Natural killer cell (primary cell): ENCODE data around the gene G6PC1. TPM values are rescaled to one million over a fixed set of nuclear protein-coding genes. Genes with fewer than 3 reads are reported as not detected.
"Not testable (repeated sequence)": the region's sequence is repeated elsewhere in the genome, so short reads cannot be mapped to it uniquely, and the experiment has no call there.

Experiments used
- ATAC-seq, 3 donors: fragments of 150-1000 bp in 2 of 3; fragments of 200-7000 bp in 1 of 3; cut with Tn5 transposase; 1 replicate in 1 of 3; 2 replicates in 2 of 3; pipeline ENCODE4 v1.10.0; 2021; ENCODE audit warnings: mild to moderate bottlenecking in 2 of 3, moderate library complexity in 2 of 3
- DNase-seq, 2 donors: peaks; one replicate each; pipeline versions ENCODE4 v3.0.0 to v3.0.0-alpha.2; 2013 to 2021; ENCODE audit warnings: mixed read lengths in 1 of 2
- H3K27ac ChIP-seq: one replicate; pipeline ENCODE4 v1.5.1; 2013; ENCODE audit warnings: mild to moderate bottlenecking, low read length
- H3K27me3 ChIP-seq: one replicate; pipeline ENCODE4 v1.6.1; 2013; ENCODE audit warnings: low read length; ENCODE audit not compliant: control insufficient read depth, insufficient read depth
- H3K36me3 ChIP-seq: one replicate; pipeline ENCODE4 v1.6.1; 2013; ENCODE audit warnings: low read length; ENCODE audit not compliant: control insufficient read depth, insufficient read depth
- H3K4me1 ChIP-seq: one replicate; pipeline ENCODE4 v1.6.1; 2013; ENCODE audit warnings: low read length; ENCODE audit not compliant: control insufficient read depth, insufficient read depth
- H3K4me3 ChIP-seq: one replicate; pipeline ENCODE4 v1.5.1; 2013; ENCODE audit warnings: low read length
- H3K9me3 ChIP-seq: one replicate; pipeline ENCODE4 v1.6.1; 2013; ENCODE audit warnings: low read length; ENCODE audit not compliant: control insufficient read depth, insufficient read depth
- H3K27ac Mint-ChIP-seq, 2 donors: one replicate each; pipeline ENCODE4 v1.8.0; 2022; ENCODE audit warnings: mild to moderate bottlenecking in 2 of 2, mixed read lengths in 2 of 2, moderate library complexity in 1 of 2
- H3K27me3 Mint-ChIP-seq, 2 donors: one replicate each; pipeline ENCODE4 v1.8.0; 2022; ENCODE audit warnings: low read depth in 2 of 2, mixed read lengths in 2 of 2
- H3K36me3 Mint-ChIP-seq: one replicate; pipeline ENCODE4 v1.8.0; 2022; ENCODE audit warnings: mixed read lengths
- H3K4me1 Mint-ChIP-seq, 2 donors: one replicate each; pipeline ENCODE4 v1.8.0; 2022; ENCODE audit warnings: mixed read lengths in 2 of 2
- H3K4me3 Mint-ChIP-seq: one replicate; pipeline ENCODE4 v1.8.0; 2022; ENCODE audit warnings: mild to moderate bottlenecking, moderate library complexity, mixed read lengths
- H3K9me3 Mint-ChIP-seq, 2 donors: one replicate each; pipeline ENCODE4 v1.8.0; 2022; ENCODE audit warnings: mixed read lengths in 2 of 2
- WGBS: methylation state at CpG from one replicate; pipeline ENCODE4 v1.1.7; 2013; ENCODE audit warnings: missing lambda C conversion rate; ENCODE audit not compliant: insufficient coverage; 5-methylcytosine and 5-hydroxymethylcytosine counted together
- intact Hi-C: fragments of 100-400 bp; cut with micrococcal nuclease; formaldehyde crosslinking; loops from one replicate; pipeline ENCODE4 v1.14.2; 2022
- total RNA-seq, 4 donors: library from RNA; stranded (reverse); fragments of 120-200 nt in 1 of 4; gene quantifications; one replicate each; pipeline versions ENCODE4 v1.2.3 to v1.2.4, GENCODE V29; 2013 to 2022
- TF ChIP-seq, protein P1 (sequence below): fragments of 200-600 bp; IDR thresholded peaks from one replicate; pipeline ENCODE4 v1.8.0; 2022; ENCODE audit warnings: antibody characterized with exemption

Gene G6PC1
- total RNA-seq, 3 donors from 2014 or later (not counting 1 experiment from before 2014, with no cell fraction given): not detected

DNA sequence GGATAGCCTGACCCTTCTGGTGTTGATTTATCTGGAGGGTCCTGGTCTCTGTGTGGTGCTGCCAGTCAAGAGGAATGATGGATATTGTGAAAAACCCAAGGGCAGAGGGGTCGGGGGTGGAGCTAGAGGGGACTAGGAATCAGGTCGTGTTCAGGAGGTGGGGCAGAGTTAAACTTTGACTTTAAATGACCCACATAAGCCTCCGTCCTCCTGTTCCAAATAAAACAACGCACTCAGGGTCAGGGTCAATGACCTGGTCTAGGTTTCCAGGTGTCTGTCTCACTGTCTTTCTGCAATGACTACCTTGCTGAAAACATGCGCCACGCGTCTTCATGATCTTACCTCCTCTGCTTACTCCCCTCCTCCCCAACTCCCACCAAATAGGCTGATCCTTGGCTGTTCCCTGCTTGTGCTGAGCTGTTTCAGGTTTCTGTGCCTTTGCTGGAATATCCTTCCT lies 34.9 kb upstream of the G6PC1 start:
- TF ChIP-seq, protein P1, sequence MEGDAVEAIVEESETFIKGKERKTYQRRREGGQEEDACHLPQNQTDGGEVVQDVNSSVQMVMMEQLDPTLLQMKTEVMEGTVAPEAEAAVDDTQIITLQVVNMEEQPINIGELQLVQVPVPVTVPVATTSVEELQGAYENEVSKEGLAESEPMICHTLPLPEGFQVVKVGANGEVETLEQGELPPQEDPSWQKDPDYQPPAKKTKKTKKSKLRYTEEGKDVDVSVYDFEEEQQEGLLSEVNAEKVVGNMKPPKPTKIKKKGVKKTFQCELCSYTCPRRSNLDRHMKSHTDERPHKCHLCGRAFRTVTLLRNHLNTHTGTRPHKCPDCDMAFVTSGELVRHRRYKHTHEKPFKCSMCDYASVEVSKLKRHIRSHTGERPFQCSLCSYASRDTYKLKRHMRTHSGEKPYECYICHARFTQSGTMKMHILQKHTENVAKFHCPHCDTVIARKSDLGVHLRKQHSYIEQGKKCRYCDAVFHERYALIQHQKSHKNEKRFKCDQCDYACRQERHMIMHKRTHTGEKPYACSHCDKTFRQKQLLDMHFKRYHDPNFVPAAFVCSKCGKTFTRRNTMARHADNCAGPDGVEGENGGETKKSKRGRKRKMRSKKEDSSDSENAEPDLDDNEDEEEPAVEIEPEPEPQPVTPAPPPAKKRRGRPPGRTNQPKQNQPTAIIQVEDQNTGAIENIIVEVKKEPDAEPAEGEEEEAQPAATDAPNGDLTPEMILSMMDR: no peak
- Histone ChIP-seq H3K27ac (no peak overlapping the region), H3K27me3 (no peaks in the 10 kb centered on the region), H3K4me3 (no peak overlapping the region), H3K4me1 (no peaks in the 10 kb centered on the region), H3K36me3 (no peaks in the 10 kb centered on the region), H3K9me3 (no peaks in the 10 kb centered on the region)
- peaks cover 13 to 14% of the 10 kb centered on the region in 2 donors for H3K27me3 Mint-ChIP-seq
- no peaks in the 10 kb centered on the region for H3K4me1 Mint-ChIP-seq
- no peaks in the 10 kb centered on the region for H3K36me3 Mint-ChIP-seq
- intact Hi-C loops: no loop called here
- no peak overlapping the region for H3K27ac Mint-ChIP-seq
- no peaks in the 10 kb centered on the region for H3K9me3 Mint-ChIP-seq
- 87% methylated on average over 7 of the region's 7 CpGs for WGBS
- DNase-seq (no peak), ATAC-seq (no peak)
- no peak overlapping the region for H3K4me3 Mint-ChIP-seq

DNA sequence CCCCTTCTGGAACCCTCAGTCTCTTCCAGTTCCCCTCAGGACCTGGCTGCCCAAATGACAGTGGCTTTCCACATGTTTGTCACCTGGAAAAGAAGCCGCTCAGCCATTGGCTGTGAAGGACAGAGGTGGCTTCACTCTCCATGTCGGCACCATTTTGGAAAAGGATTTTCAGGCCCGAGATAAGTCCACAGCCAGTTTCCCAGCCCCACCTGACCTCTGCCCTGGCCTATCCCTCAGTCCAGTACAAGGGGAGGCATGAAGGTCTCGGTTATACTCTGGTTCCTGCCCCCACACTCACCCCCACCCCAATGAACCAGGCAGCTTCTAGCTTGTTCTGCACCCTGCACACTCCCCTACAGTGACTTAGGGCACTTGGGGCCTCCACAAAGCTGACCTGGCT lies 34.4 kb upstream of the G6PC1 start:
- no peaks in the 10 kb centered on the region for H3K9me3 Mint-ChIP-seq
- no peak overlapping the region for H3K27ac Mint-ChIP-seq
- no peak for ATAC-seq
- no peaks in the 10 kb centered on the region for H3K4me1 ChIP-seq
- no peaks in the 10 kb centered on the region for H3K9me3 ChIP-seq
- no peaks in the 10 kb centered on the region for H3K36me3 ChIP-seq
- H3K27me3 Mint-ChIP-seq: peaks cover 13 to 14% of the 10 kb centered on the region in 2 donors
- no peaks in the 10 kb centered on the region for H3K36me3 Mint-ChIP-seq
- H3K4me3 Mint-ChIP-seq: no peak overlapping the region
- no peak overlapping the region for H3K4me3 ChIP-seq
- TF ChIP-seq, protein P1: no peak
- no peak for DNase-seq
- intact Hi-C loops: no loop called here
- WGBS: 83% methylated on average over 4 of the region's 4 CpGs
- no peaks in the 10 kb centered on the region for H3K4me1 Mint-ChIP-seq
- no peak overlapping the region for H3K27ac ChIP-seq
- no peaks in the 10 kb centered on the region for H3K27me3 ChIP-seq

DNA sequence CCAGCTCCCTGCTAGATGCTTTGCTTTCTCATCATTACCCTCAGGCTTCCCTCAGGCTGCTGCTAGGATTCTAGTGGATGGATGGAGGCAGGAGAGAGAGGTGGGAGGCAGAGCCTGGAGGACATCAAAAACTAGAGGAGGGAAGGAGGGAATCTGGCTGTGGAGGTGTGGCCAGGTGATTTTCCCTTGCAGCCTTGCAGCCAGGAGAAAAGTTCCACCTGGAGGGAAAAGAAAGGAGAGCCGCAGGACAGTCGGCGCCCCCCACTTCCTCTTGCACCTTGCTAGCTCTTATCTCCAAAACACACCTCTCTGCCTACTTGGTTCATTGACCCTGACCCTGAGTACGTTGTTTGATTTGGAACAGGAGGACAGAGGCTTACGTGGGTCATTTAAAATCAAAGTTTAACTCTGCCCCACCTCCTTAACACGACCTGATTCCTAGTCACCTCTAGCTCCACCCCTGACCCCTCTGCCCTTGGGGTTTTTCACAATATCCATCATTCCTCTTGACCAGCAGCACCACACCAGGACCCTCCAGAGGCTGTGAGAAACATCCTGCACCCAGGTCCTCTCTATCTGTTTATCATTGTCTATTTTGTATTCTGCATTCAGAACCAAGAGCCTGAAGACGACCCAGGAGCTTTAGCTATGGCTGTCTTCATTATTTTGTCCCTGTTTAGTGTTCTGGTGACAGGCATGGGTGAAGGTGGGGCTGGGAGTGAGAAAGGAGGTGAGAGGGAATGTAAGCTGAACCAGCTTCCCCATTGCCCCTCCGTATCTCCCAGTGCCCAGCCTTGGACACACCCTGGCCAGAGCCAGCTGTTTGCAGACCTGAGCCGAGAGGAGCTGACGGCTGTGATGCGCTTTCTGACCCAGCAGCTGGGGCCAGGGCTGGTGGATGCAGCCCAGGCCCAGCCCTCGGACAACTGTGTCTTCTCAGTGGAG lies 33.7 kb upstream of the G6PC1 start:
- no peak overlapping the region for H3K27ac Mint-ChIP-seq
- H3K4me1 Mint-ChIP-seq: no peaks in the 10 kb centered on the region
- peaks cover 14 to 16% of the 10 kb centered on the region in 2 donors for H3K27me3 Mint-ChIP-seq
- WGBS: 77% methylated on average over 9 of the region's 12 CpGs
- TF ChIP-seq, protein P1: no peak
- DNase-seq (no peak), ATAC-seq (no peak)
- H3K4me3 Mint-ChIP-seq: no peak overlapping the region
- Histone ChIP-seq H3K36me3 (no peaks in the 10 kb centered on the region), H3K27ac (no peak overlapping the region), H3K27me3 (no peaks in the 10 kb centered on the region), H3K4me1 (no peaks in the 10 kb centered on the region), H3K4me3 (no peak overlapping the region), H3K9me3 (no peaks in the 10 kb centered on the region)
- no peaks in the 10 kb centered on the region for H3K36me3 Mint-ChIP-seq
- intact Hi-C loops: no loop called here
- H3K9me3 Mint-ChIP-seq: no peaks in the 10 kb centered on the region

DNA sequence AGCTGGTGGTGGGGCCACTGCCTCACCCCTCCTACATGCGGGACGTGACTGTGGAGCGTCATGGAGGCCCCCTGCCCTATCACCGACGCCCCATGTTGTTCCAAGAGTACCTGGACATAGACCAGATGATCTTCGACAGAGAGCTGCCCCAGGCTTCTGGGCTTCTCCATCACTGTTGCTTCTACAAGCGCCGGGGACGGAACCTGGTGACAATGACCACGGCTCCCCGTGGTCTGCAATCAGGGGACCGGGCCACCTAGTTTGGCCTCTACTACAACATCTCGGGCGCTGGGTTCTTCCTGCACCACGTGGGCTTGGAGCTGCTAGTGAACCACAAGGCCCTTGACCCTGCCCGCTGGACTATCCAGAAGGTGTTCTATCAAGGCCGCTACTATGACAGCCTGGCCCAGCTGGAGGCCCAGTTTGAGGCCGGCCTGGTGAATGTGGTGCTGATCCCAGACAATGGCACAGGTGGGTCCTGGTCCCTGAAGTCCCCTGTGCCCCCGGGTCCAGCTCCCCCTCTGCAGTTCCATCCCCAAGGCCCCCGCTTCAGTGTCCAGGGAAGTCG lies 32.8 kb upstream of the G6PC1 start:
- H3K27me3 ChIP-seq, intact Hi-C loops, H3K9me3 Mint-ChIP-seq, H3K27ac Mint-ChIP-seq, DNase-seq, H3K4me1 Mint-ChIP-seq, H3K9me3 ChIP-seq, H3K36me3 ChIP-seq, H3K4me1 ChIP-seq, H3K4me3 ChIP-seq, H3K36me3 Mint-ChIP-seq, H3K27ac ChIP-seq, ATAC-seq, H3K4me3 Mint-ChIP-seq: not testable (repeated sequence)
- WGBS: 93% methylated on average over 18 of the region's 21 CpGs
- peaks cover 14 to 16% of the 10 kb centered on the region in 2 donors for H3K27me3 Mint-ChIP-seq
